Neural cell (in vitro differentiated cells): ENCODE measurements around the gene CCDC112. TPM values are rescaled to one million over a fixed set of nuclear protein-coding genes. Genes with fewer than 3 reads are reported as not detected.

Source experiments
- H2AFZ ChIP-seq: fragments of 200-600, 300-800 bp; sonication (generic), shearing (Covaris generic); 2 replicates; pipeline ENCODE4 v1.6.0; 2014; ENCODE audit warnings: low read depth, mild to moderate bottlenecking, antibody characterized with exemption, low read length, moderate library complexity
- H3F3A ChIP-seq: fragments of 200-600 bp; shearing (Covaris generic); 2 replicates; pipeline ENCODE4 v1.6.1; 2016; ENCODE audit warnings: mild to moderate bottlenecking, moderate library complexity, mixed read lengths, antibody characterized with exemption, low read length; ENCODE audit not compliant: insufficient read depth, poor library complexity, severe bottlenecking
- H3K27ac ChIP-seq: fragments of 200-600, 300-800 bp; sonication (generic), shearing (Covaris generic); 2 replicates; pipeline ENCODE4 v1.5.1; 2014; ENCODE audit warnings: mild to moderate bottlenecking, low read length, moderate library complexity
- H3K27me3 ChIP-seq: fragments of 300-800, 200-600 bp; sonication (generic), shearing (Covaris generic); 2 replicates; pipeline ENCODE4 v1.6.0; 2014; ENCODE audit warnings: mild to moderate bottlenecking, low read depth, low read length, moderate library complexity; ENCODE audit not compliant: insufficient read depth
- H3K36me3 ChIP-seq: fragments of 300-800, 200-600 bp; sonication (generic), shearing (Covaris generic); 2 replicates; pipeline ENCODE4 v1.5.1; 2014; ENCODE audit warnings: mild to moderate bottlenecking, antibody characterized with exemption, low read length, moderate library complexity; ENCODE audit not compliant: insufficient read depth
- H3K4me2 ChIP-seq: fragments of 300-800, 200-600 bp; sonication (generic), shearing (Covaris generic); 2 replicates; pipeline ENCODE4 v1.6.0; 2014; ENCODE audit warnings: mild to moderate bottlenecking, low read length
- H3K4me3 ChIP-seq: fragments of 300-800, 200-600 bp; sonication (generic), shearing (Covaris generic); 2 replicates; pipeline ENCODE4 v1.5.1; 2014; ENCODE audit warnings: mild to moderate bottlenecking, low read length, moderate library complexity
- H3K79me2 ChIP-seq: fragments of 200-600 bp; shearing (Covaris generic); replicated peaks from 2 replicates; pipeline ENCODE4 v1.6.0; 2014; ENCODE audit warnings: mild to moderate bottlenecking, low read length, moderate library complexity; ENCODE audit not compliant: insufficient read depth
- H3K9ac ChIP-seq: fragments of 300-800, 200-600 bp; sonication (generic), shearing (Covaris generic); 2 replicates; pipeline ENCODE4 v1.6.1; 2016; ENCODE audit warnings: mild to moderate bottlenecking, low read length, mixed read lengths
- H3K9me2 ChIP-seq: fragments of 200-600 bp; shearing (Covaris generic); 2 replicates; pipeline ENCODE4 v1.6.1; 2016; ENCODE audit warnings: mild to moderate bottlenecking, low read length, mixed read lengths; ENCODE audit not compliant: insufficient read depth
- H3K9me3 ChIP-seq: fragments of 200-600, 300-800 bp; sonication (generic), shearing (Covaris generic); 2 replicates; pipeline ENCODE4 v1.6.1; 2016; ENCODE audit warnings: mild to moderate bottlenecking, mixed run types, low read length, moderate library complexity, mixed read lengths
- H4K20me1 ChIP-seq: fragments of 200-600 bp; shearing (Covaris generic); 2 replicates; pipeline ENCODE4 v1.6.1; 2016; ENCODE audit warnings: mild to moderate bottlenecking, mixed run types; ENCODE audit not compliant: insufficient read depth
- EP300 ChIP-seq: fragments of 450-650 bp; conservative IDR thresholded peaks from 2 replicates; pipeline ENCODE4 v1.6.1; 2014; ENCODE audit warnings: antibody characterized with exemption, mild to moderate bottlenecking, moderate library complexity; ENCODE audit not compliant: poor library complexity, severe bottlenecking
- EZH2 ChIP-seq: fragments of 200-600, 300-800 bp; shearing (Covaris generic), sonication (generic); IDR thresholded peaks from 2 replicates; pipeline ENCODE4 v1.6.1; 2014; ENCODE audit warnings: antibody characterized with exemption, low read length, borderline replicate concordance, mild to moderate bottlenecking; ENCODE audit not compliant: insufficient read depth, poor library complexity, severe bottlenecking
- MXI1 ChIP-seq: fragments of 450-650 bp; conservative IDR thresholded peaks from 2 replicates; pipeline ENCODE4 v1.6.1; 2014; ENCODE audit warnings: antibody characterized with exemption, mild to moderate bottlenecking; ENCODE audit not compliant: poor library complexity, severe bottlenecking
- POLR2AphosphoS5 ChIP-seq: IDR thresholded peaks from 2 replicates; pipeline ENCODE4 v1.6.1; 2012
- RAD21 ChIP-seq: fragments of 450-650 bp; conservative IDR thresholded peaks from 2 replicates; pipeline ENCODE4 v1.6.1; 2014; ENCODE audit warnings: antibody characterized with exemption, mild to moderate bottlenecking, moderate library complexity
- SMC3 ChIP-seq: fragments of 450-650 bp; conservative IDR thresholded peaks from 2 replicates; pipeline ENCODE4 v1.6.1; 2014; ENCODE audit warnings: antibody characterized with exemption, mild to moderate bottlenecking, moderate library complexity; ENCODE audit not compliant: poor library complexity
- TAF1 ChIP-seq: IDR thresholded peaks from 2 replicates; pipeline ENCODE4 v1.6.1; 2012; ENCODE audit warnings: low read depth
- polyA plus RNA-seq: library from polyadenylated mRNA; depleted of rRNA; stranded (reverse); fragments of >200 nt; gene quantifications from 2 replicates; pipeline ENCODE4 v1.2.3, GENCODE V29; 2014
- TF ChIP-seq, protein P1 (sequence below): fragments of 450-650 bp; IDR thresholded peaks from 2 replicates; pipeline ENCODE4 v1.5.1; 2014; ENCODE audit warnings: antibody characterized with exemption, mild to moderate bottlenecking, moderate library complexity; ENCODE audit not compliant: poor library complexity, severe bottlenecking
- TF ChIP-seq, protein P2 (sequence below): IDR thresholded peaks from 2 replicates; pipeline ENCODE4 v1.6.1; 2012; ENCODE audit warnings: borderline replicate concordance

Gene CCDC112
- polyA plus RNA-seq, 1 donor from 2014 or later = 76.7 TPM

DNA sequence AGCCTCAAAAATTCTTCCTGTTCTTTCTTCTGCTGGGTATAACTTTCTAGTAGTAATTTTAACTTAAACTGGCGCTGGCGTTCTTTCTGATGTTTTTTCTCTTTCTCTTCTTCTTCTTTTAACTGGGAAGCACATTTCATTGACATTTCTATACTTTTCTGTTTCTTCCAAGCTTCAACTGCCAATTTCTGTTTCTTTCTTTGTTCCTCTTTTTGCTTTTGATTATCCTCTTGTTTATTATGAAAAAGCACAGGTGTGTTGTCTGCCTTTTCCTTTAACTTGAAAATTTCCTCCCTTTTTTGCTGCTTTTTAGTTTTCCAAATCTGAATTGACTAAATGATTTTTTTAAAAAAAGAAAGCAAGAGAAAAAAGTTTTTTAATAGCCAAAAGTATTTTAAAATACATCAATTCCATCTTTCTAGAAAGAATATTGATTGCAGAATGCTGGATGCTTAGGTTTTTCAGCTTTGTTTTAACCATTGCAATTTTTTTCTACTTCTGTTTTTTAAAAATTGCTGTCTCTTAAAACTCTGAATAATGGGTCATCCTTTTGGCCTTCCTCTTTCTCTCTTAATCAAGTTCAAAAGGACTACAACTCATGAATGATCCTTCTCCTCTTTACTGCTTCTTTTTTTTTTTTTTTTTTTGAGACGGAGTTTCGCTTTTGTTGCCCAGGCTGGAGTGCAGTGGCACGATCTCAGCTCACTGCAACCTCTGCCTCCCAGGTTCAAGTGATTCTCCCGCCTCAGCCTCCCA, 25.0 kb downstream of the CCDC112 start:
- Histone ChIP-seq H3K9me3 (no peaks in the 10 kb centered on the region), H3K27me3 (no peaks in the 10 kb centered on the region), H3K27ac (no peak overlapping the region), H4K20me1 (no peaks in the 10 kb centered on the region), H2AFZ (no peak overlapping the region), H3K4me2 (no peak overlapping the region), H3K36me3 (peaks cover 17% of the 10 kb centered on the region), H3K9me2 (no peaks in the 10 kb centered on the region), H3K4me3 (no peak overlapping the region), H3F3A (no peaks in the 10 kb centered on the region), H3K79me2 (no peaks in the 10 kb centered on the region), H3K9ac (no peak overlapping the region)
- TF ChIP-seq, protein P1, sequence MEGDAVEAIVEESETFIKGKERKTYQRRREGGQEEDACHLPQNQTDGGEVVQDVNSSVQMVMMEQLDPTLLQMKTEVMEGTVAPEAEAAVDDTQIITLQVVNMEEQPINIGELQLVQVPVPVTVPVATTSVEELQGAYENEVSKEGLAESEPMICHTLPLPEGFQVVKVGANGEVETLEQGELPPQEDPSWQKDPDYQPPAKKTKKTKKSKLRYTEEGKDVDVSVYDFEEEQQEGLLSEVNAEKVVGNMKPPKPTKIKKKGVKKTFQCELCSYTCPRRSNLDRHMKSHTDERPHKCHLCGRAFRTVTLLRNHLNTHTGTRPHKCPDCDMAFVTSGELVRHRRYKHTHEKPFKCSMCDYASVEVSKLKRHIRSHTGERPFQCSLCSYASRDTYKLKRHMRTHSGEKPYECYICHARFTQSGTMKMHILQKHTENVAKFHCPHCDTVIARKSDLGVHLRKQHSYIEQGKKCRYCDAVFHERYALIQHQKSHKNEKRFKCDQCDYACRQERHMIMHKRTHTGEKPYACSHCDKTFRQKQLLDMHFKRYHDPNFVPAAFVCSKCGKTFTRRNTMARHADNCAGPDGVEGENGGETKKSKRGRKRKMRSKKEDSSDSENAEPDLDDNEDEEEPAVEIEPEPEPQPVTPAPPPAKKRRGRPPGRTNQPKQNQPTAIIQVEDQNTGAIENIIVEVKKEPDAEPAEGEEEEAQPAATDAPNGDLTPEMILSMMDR = no peak
- no peak for TF ChIP-seq POLR2AphosphoS5
- TF ChIP-seq, protein P2, sequence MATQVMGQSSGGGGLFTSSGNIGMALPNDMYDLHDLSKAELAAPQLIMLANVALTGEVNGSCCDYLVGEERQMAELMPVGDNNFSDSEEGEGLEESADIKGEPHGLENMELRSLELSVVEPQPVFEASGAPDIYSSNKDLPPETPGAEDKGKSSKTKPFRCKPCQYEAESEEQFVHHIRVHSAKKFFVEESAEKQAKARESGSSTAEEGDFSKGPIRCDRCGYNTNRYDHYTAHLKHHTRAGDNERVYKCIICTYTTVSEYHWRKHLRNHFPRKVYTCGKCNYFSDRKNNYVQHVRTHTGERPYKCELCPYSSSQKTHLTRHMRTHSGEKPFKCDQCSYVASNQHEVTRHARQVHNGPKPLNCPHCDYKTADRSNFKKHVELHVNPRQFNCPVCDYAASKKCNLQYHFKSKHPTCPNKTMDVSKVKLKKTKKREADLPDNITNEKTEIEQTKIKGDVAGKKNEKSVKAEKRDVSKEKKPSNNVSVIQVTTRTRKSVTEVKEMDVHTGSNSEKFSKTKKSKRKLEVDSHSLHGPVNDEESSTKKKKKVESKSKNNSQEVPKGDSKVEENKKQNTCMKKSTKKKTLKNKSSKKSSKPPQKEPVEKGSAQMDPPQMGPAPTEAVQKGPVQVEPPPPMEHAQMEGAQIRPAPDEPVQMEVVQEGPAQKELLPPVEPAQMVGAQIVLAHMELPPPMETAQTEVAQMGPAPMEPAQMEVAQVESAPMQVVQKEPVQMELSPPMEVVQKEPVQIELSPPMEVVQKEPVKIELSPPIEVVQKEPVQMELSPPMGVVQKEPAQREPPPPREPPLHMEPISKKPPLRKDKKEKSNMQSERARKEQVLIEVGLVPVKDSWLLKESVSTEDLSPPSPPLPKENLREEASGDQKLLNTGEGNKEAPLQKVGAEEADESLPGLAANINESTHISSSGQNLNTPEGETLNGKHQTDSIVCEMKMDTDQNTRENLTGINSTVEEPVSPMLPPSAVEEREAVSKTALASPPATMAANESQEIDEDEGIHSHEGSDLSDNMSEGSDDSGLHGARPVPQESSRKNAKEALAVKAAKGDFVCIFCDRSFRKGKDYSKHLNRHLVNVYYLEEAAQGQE = no peak
- no peak for TF ChIP-seq SMC3
- TF ChIP-seq TAF1 = no peak
- TF ChIP-seq RAD21 = no peak
- TF ChIP-seq EP300 = no peak
- TF ChIP-seq EZH2 = no peak
- no peak for TF ChIP-seq MXI1

DNA sequence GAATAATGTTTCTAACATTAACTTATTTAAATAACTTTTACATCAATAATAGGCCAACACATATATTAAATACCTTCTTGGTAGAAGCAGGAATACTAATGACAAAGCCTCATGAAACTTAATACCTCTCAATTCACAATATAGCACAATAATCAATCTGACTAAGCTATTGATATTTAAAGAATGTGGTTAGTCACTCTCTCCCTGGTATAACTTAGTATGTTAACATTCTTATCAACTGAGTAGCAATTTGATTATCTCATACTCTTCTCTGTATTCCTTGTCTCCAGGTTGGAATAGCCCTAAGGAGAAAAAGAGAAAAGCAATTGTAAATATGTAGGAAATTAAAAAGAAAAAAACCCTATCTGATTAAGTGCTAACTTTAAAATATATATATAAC, 28.8 kb downstream of the CCDC112 start:
- no peaks in the 10 kb centered on the region for H3K27me3 ChIP-seq
- TF ChIP-seq RAD21 = no peak
- TF ChIP-seq, protein P1 = no peak
- TF ChIP-seq SMC3 = no peak
- H3K36me3 ChIP-seq = peaks cover 19% of the 10 kb centered on the region
- no peak overlapping the region for H3K27ac ChIP-seq
- no peak overlapping the region for H3K9ac ChIP-seq
- H3K4me2 ChIP-seq = no peak overlapping the region
- no peaks in the 10 kb centered on the region for H3K9me3 ChIP-seq
- H3K4me3 ChIP-seq = no peak overlapping the region
- H3K9me2 ChIP-seq = no peaks in the 10 kb centered on the region
- H2AFZ ChIP-seq = no peak overlapping the region
- no peaks in the 10 kb centered on the region for H3K79me2 ChIP-seq
- no peaks in the 10 kb centered on the region for H3F3A ChIP-seq
- no peaks in the 10 kb centered on the region for H4K20me1 ChIP-seq
